GM12878 (cell line): ENCODE data around the gene EYA2.

Experiments used
- CBX5 ChIP-seq: sonication (generic); IDR thresholded peaks from 2 replicates; pipeline ENCODE4 v1.6.1; 2016; ENCODE audit warnings: low read depth, moderate library complexity, mild to moderate bottlenecking, inconsistent platforms
- CTCF ChIP-seq, 3 experiments: IDR thresholded peaks in 2 of 3; conservative IDR thresholded peaks in 1 of 3; 2 replicates each; pipeline ENCODE4 v1.5.1; 2011; ENCODE audit warnings: low read depth in 3 of 3, low read length in 3 of 3, mild to moderate bottlenecking in 3 of 3, control low read depth in 2 of 3, moderate library complexity in 2 of 3, inconsistent platforms in 1 of 3, mixed read lengths in 1 of 3; ENCODE audit not compliant: control insufficient read depth in 2 of 3, insufficient read depth in 1 of 3; ENCODE audit errors: extremely low read depth in 1 of 3
- EGR1 ChIP-seq, 2 experiments: IDR thresholded peaks; 1 replicate in 1 of 2; 2 replicates in 1 of 2; pipeline ENCODE4 v1.6.1; 2011 to 2012; ENCODE audit warnings: low read depth in 2 of 2, low read length in 2 of 2, borderline replicate concordance in 1 of 2, mild to moderate bottlenecking in 1 of 2, moderate library complexity in 1 of 2
- EP300 ChIP-seq, 2 experiments: fragments of 150-350 bp in 1 of 2; IDR thresholded peaks; 2 replicates each; pipeline ENCODE4 v1.6.1; 2011 to 2012; ENCODE audit warnings: low read depth in 2 of 2, low read length in 2 of 2, borderline replicate concordance in 1 of 2, improper control_type of control experiment in 1 of 2, inconsistent platforms in 1 of 2; ENCODE audit not compliant: control insufficient read depth in 1 of 2
- MXI1 ChIP-seq: fragments of 150-350 bp; IDR thresholded peaks from 2 replicates; pipeline ENCODE4 v1.6.1; 2011; ENCODE audit warnings: low read depth, mild to moderate bottlenecking, inconsistent platforms, low read length, improper control_type of control experiment
- NFIC ChIP-seq: IDR thresholded peaks from 2 replicates; pipeline ENCODE4 v1.6.1; 2012; ENCODE audit warnings: low read depth, mild to moderate bottlenecking, inconsistent platforms, low read length, moderate library complexity
- RAD21 ChIP-seq: IDR thresholded peaks from 2 replicates; pipeline ENCODE4 v1.6.1; 2011; ENCODE audit warnings: mild to moderate bottlenecking, low read depth, low read length, moderate library complexity; ENCODE audit not compliant: insufficient read depth
- STAT1 ChIP-seq: fragments of 450-650 bp; conservative IDR thresholded peaks from 2 replicates; pipeline ENCODE4 v1.6.1; 2014; ENCODE audit warnings: antibody characterized with exemption, mild to moderate bottlenecking

GRCh38 chr20:47232518-47232917, 337.9 kb downstream of the EYA2 start:
- no peak for TF ChIP-seq CTCF (IDR thresholded peaks at IDR 0.05 in 2 of 3, conservative IDR thresholded peaks at IDR 0.05 in 1 of 3; ENCODE audit: control insufficient read depth in 2 of 3, extremely low read depth in 1 of 3, insufficient read depth in 1 of 3, low read depth in 3 of 3, low read length in 3 of 3)
- TF ChIP-seq STAT1, result no peak
- no peak for TF ChIP-seq MXI1
- no peak for TF ChIP-seq RAD21
- TF ChIP-seq NFIC, result 0 out of 2 replicates have a peak, but pooled peaks have one; percentile 17
- no peak for TF ChIP-seq EP300 (IDR thresholded peaks at IDR 0.05; ENCODE audit: borderline replicate concordance in 1 of 2, control insufficient read depth in 1 of 2, low read depth in 2 of 2, low read length in 2 of 2)
- no peak for TF ChIP-seq CBX5
- TF ChIP-seq EGR1 (IDR thresholded peaks at IDR 0.05; ENCODE audit: borderline replicate concordance in 1 of 2, low read depth in 2 of 2, low read length in 2 of 2), result no peak
